ENCODE measurements around the gene NALCN. TPM values are rescaled to one million over a fixed set of nuclear protein-coding genes. Genes with fewer than 3 reads are reported as not detected.
"Not testable (repeated sequence)": the region's sequence is repeated elsewhere in the genome, so short reads cannot be mapped to it uniquely, and the experiment has no call there.

NALCN gene
- total and polyA plus RNA-seq, 5 experiments from 2014 or later, result not detected

DNA sequence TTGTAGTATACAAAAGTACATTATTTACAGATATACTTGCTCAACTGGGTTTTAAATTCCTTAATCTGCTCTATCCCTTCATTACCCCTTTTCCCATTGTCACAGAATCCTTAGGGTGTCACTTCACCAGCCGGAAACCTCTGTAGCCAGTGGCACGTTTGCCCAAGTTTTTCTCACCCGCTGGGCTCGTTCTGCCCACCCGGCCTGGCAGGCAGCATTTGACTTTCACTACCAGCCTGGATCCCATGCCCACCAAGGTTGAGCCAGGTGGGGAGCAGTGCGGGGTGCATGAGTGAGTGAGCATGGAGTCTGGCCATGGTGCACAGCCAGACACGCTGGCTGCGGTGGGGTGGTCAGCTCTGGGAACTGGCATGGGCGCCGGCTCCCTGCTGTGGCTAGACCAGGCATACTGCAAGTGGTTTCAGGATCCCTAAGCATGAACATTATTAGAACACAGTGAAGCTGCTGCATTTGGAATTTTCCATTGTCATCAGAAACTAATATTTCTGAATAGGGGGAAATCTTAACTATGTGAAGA, 98.3 kb downstream of the NALCN start:
- no peaks in the 10 kb centered on the region for H3K36me3 Mint-ChIP-seq
- POLR2A ChIA-PET, result no interaction called here
- DNase-seq (no peak), ATAC-seq (no peak)
- no peaks in the 10 kb centered on the region for H3K4me1 Mint-ChIP-seq
- peaks cover 0 to 11% (median 0%) of the 10 kb centered on the region in 5 donors for H3K27me3 Mint-ChIP-seq
- H3K4me3 Mint-ChIP-seq, result no peak overlapping the region
- peaks cover 0 to 3% (median 0%) of the 10 kb centered on the region in 9 donors for H3K9me3 Mint-ChIP-seq
- no peak overlapping the region for H3K27ac Mint-ChIP-seq

DNA sequence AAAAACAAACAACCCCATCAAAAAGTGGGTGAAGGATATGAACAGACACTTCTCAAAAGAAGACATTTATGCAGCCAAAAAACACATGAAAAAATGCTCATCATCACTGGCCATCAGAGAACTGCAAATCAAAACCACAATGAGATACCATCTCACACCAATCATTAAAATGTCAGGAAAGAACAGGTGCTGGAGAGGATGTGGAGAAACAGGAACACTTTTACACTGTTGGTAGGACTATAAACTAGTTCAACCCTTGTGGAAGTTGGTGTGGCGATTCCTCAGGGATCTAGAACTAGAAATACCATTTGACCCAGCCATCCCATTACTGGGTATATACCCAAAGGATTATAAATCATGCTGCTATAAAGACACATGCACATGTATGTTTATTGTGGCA, 102.8 kb downstream of the NALCN start:
- H3K4me1 Mint-ChIP-seq, DNase-seq, POLR2A ChIA-PET, H3K9me3 Mint-ChIP-seq, H3K36me3 Mint-ChIP-seq, ATAC-seq, H3K27ac Mint-ChIP-seq, H3K4me3 Mint-ChIP-seq: not testable (repeated sequence)
- H3K27me3 Mint-ChIP-seq, result peaks cover 0 to 15% (median 0%) of the 10 kb centered on the region in 5 donors

DNA sequence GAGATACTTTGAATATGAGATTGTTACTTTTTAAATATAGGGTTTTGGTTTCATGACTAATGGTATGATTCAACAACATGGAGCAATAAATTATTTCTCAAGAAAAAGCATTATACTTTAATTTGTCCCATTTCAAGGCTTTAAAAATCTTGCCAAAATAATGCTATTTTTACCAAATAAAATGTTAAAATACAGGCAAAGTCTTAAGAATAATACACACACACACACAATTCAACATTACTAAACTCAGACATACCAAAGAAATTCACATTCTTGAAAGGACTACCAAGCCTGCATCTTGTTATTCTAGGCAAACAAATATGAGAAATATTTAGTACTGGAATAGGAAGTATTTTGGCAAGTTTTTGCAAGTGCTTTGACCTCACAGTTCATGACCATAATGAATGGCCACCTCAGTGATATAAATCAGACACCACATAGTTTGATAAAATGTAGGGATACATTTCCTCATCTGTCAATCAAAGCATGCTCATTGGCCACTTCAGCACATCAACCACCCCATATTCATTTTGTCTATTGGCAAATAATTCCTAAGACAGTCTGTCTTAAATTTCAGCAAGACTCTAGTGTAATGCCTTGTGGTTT, 107.2 kb downstream of the NALCN start:
- no peak overlapping the region for H3K27ac Mint-ChIP-seq
- POLR2A ChIA-PET, result no interaction called here
- H3K4me3 Mint-ChIP-seq, result no peak overlapping the region
- H3K4me1 Mint-ChIP-seq, result no peaks in the 10 kb centered on the region
- peaks cover 0 to 6% (median 0%) of the 10 kb centered on the region in 9 donors for H3K9me3 Mint-ChIP-seq
- DNase-seq, result no peak
- no peaks in the 10 kb centered on the region for H3K36me3 Mint-ChIP-seq
- peaks cover 0 to 11% (median 1%) of the 10 kb centered on the region in 5 donors for H3K27me3 Mint-ChIP-seq
- ATAC-seq, result no peak

DNA sequence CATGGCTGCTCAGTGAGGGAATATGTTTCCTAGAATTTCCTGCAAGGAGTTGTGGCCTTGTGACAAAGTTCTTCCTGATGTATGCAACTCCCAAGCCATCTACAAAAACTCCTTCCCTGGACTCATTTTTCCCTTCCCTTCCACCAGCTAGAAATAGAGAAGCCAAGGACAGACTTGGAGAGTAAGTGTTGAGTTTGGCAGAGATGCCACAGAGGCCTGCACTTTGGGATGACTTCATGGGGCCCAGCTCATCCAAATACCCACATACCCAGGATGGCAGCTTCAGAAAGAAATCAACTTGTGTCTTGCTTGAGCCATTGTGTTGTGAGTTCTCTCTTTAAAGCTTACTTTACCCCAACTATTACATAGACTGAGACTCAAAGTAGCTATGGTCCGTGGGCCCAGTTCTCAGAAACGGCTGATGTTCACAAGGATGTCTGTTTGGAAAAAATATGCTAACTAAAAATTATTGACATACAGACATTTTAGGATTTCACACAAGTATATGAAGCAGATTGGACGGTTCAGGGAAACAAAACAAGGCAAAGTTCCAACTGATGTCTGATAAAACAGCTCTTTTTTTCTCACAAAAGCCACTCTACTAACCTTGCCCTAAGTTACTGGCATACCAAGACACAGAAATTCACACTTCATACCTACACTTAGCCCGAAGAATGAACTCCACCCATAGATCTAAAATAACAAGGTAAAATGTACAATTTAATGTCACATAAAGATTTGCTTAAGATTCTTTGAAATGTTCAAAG, 107.9 kb downstream of the NALCN start:
- Mint-ChIP-seq H3K4me3 (no peak overlapping the region), H3K36me3 (no peaks in the 10 kb centered on the region), H3K27ac (no peak overlapping the region), H3K4me1 (no peaks in the 10 kb centered on the region), H3K9me3 (peaks cover 0 to 6% (median 0%) of the 10 kb centered on the region in 9 donors), H3K27me3 (peaks cover 0 to 9% (median 1%) of the 10 kb centered on the region in 5 donors)
- POLR2A ChIA-PET, result no interaction called here
- ATAC-seq, result no peak
- DNase-seq, result no peak

DNA sequence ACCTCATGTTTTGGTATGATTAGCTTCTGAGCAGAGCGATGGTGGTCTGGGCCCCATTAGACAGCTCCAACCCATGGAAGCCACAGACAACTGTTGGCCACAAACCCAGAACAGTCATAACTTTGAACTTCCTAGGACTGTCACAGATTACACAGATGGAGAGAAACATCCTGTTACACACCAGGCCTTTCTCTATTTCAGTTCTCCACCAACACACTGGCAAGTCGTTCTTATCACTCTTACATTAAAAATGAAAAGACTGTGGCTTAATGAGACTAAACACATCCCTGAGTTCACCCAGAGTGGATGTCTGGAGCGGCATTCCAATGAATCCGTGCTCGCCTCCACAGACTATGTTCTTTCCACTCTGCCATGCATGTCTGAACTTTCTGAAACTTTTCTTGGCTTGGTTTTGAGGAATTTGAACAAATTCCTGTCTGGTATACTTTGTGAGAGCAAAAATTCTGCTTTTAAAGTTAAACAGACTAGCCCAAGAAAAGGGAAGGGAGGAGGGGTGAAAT, 109.1 kb downstream of the NALCN start:
- POLR2A ChIA-PET, result no interaction called here
- ATAC-seq, result no peak

DNA sequence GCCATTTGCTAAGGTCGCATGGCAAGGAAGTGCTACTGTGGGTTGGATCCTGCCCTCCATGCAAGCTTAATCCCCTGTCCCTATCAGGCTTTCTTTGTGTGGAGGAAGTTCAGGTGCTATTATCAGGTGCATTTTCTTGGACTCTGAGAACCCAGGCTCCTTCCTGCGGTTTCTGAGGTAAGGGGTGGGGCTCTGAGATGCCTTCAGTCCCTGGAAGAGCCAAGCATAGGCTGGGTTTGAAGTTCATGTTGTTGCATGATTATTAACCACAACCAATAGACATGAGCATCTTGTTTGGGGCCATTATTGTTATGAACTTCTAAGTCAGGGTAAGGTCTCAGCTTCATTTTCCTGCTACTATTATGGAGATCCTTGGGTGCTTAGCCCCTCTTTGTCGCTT, 109.5 kb downstream of the NALCN start:
- Mint-ChIP-seq H3K4me3 (no peak overlapping the region), H3K27ac (no peak overlapping the region), H3K4me1 (no peaks in the 10 kb centered on the region), H3K36me3 (no peaks in the 10 kb centered on the region), H3K27me3 (peaks cover 0 to 8% (median 1%) of the 10 kb centered on the region in 5 donors), H3K9me3 (peaks cover 0 to 6% (median 0%) of the 10 kb centered on the region in 9 donors)
- no peak for DNase-seq
- ATAC-seq, result no peak
- POLR2A ChIA-PET, result no interaction called here

More for the DNA sequence above, 109.1 kb downstream of the NALCN start:
- no peak for DNase-seq
- Mint-ChIP-seq H3K36me3 (no peaks in the 10 kb centered on the region), H3K9me3 (peaks cover 0 to 6% (median 0%) of the 10 kb centered on the region in 9 donors), H3K4me3 (no peak overlapping the region), H3K4me1 (no peaks in the 10 kb centered on the region), H3K27ac (no peak overlapping the region), H3K27me3 (peaks cover 0 to 8% (median 1%) of the 10 kb centered on the region in 5 donors)

DNA sequence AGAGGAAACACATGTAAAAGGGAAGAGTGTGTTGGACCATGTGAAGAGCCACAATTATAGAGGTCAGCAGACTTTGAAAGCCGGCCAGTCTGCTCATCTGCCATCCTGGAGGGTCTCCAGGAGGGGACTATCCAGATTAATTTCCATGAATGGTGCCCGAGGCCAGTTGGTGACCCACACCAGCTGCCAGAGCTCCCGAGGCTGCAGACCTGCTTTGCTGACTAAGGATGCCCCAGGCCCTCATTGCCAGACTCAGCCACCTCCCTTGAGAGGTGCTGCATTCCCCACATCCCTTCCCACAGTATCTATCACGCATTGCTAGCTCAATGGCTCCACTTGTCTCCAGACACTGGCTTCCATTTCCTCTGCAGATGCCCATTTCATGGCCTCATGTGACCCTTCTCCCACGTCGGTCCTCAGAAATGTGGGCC, 110.3 kb downstream of the NALCN start:
- ATAC-seq (no peak), DNase-seq (no peak)
- Mint-ChIP-seq H3K4me3 (no peak overlapping the region), H3K9me3 (peaks cover 0 to 6% (median 0%) of the 10 kb centered on the region in 9 donors), H3K36me3 (no peaks in the 10 kb centered on the region), H3K27ac (no peak overlapping the region), H3K4me1 (no peaks in the 10 kb centered on the region), H3K27me3 (peaks cover 0 to 8% (median 1%) of the 10 kb centered on the region in 5 donors)
- POLR2A ChIA-PET, result no interaction called here

DNA sequence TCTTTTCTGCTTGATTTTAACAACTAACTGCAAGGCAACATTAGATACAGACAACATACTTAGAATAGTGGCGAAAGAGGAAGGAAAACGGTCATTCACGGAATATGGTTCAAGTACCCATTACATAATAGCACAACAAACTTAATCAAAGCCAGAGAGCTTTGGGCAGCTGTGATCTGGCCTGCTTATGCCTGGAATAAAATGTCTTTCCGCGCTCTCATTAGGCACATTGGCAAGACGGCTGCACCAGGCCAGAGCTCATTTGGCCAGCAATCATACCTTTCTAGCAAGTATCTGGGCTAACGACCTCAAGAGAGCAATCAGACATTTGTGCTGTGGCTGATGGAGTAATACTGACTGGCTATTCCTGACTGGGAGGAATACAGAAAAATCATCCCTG, 112.8 kb downstream of the NALCN start:
- no peaks in the 10 kb centered on the region for H3K4me1 Mint-ChIP-seq
- no peak overlapping the region for H3K4me3 Mint-ChIP-seq
- POLR2A ChIA-PET, result no interaction called here
- ATAC-seq, result no peak
- H3K9me3 Mint-ChIP-seq, result peaks cover 0 to 2% (median 0%) of the 10 kb centered on the region in 9 donors
- no peaks in the 10 kb centered on the region for H3K36me3 Mint-ChIP-seq
- H3K27ac Mint-ChIP-seq, result no peak overlapping the region
- DNase-seq, result no peak
- H3K27me3 Mint-ChIP-seq, result peaks cover 0 to 3% (median 1%) of the 10 kb centered on the region in 5 donors

DNA sequence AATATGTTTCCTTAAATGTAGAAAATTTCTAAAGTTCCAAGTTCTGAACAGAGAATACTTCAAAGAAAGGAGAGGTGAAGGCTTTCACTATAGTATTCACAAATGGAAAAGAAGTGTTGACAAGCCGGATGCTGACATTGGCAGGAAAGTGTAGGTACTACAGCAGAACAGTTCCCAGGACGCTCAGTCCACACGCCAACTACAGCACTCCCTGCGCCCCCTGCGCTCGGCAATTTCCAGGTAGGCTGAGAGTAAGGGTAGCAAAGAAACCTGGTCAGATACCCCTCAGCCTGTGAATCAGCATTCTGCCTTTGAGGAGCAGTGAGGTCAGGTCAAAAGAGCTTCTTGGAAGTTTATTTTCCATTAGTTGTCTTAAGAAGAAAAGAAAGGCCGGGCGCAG, 115.3 kb downstream of the NALCN start:
- H3K4me3 Mint-ChIP-seq, result no peak overlapping the region
- H3K27me3 Mint-ChIP-seq, result peaks cover 0 to 1% (median 0%) of the 10 kb centered on the region in 5 donors
- H3K9me3 Mint-ChIP-seq, result peaks cover 0 to 6% (median under 1%) of the 10 kb centered on the region in 9 donors
- H3K27ac Mint-ChIP-seq, result no peak overlapping the region
- no peaks in the 10 kb centered on the region for H3K36me3 Mint-ChIP-seq
- POLR2A ChIA-PET, result no interaction called here
- ATAC-seq (no peak), DNase-seq (no peak)
- H3K4me1 Mint-ChIP-seq, result peaks cover 0 to under 1% (median 0%) of the 10 kb centered on the region in 4 donors

DNA sequence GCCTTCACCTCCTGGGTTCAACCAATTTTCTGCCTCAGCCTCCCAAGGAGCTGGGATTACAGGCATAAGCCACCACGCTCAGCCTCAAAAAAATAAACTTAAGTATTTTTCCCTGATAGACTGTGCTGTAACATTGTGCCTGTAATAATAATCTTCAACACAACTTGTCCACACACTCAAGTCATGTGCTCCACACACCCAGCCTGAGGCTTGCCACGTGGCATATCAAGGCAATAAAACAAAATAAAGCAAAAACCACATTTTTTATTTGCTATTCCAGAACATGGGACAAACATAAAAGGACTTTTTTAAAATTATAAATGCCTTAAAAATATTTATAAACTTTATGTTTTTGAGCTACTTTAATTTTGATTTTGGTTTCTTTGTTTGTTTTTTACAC, 115.8 kb downstream of the NALCN start:
- Mint-ChIP-seq H3K4me3 (no peak overlapping the region), H3K36me3 (peaks cover 0 to 4% (median 0%) of the 10 kb centered on the region in 3 donors)
- DNase-seq, result no peak

DNA sequence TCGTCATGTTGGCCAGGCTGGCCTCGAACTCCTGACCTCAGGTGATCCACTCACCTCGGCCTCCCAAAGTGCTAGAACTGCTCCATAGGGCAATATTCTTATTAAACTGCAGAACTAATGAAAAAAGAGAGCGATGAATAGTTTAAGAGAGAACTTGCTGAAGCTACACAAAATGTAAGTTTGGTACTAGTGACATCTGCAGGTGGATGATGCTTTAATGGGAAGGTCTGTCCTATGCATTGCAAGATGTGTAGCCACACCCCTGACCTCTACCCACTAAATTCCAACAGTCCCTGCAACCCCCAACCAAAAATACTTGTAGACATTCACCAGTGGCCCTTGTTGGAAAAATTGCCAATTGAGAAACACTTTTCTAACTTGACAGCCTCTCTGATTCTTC, 117.8 kb downstream of the NALCN start:
- peaks cover 0 to 8% (median 0%) of the 10 kb centered on the region in 3 donors for H3K36me3 Mint-ChIP-seq
- H3K4me3 Mint-ChIP-seq, result no peak overlapping the region

More for the DNA sequence above, 115.8 kb downstream of the NALCN start:
- ATAC-seq, result no peak
- POLR2A ChIA-PET, result no interaction called here
- H3K27me3 Mint-ChIP-seq, result peaks cover 0 to 1% (median 0%) of the 10 kb centered on the region in 5 donors
- H3K27ac Mint-ChIP-seq, result no peak overlapping the region
- H3K4me1 Mint-ChIP-seq, result peaks cover 0 to 2% (median 0%) of the 10 kb centered on the region in 4 donors
- H3K9me3 Mint-ChIP-seq, result peaks cover 0 to 9% (median 5%) of the 10 kb centered on the region in 9 donors

DNA sequence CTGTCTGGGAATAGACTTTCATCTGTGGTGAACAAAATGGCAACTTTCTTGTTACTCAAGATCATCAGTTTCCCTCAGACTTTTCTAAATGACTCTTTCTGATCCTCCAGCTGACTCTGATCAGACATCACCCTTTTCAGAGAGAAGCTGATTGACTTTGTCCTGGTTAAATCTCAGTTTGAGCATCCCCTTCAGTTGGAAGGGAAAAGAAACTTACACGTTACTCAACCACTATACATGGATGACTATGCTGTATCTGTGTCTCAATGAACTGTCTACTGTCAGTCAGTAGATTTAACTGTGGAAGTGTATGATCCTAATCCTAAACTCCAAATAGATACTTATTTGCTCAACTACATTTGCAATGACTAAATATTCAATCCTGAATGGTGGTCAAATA, 118.5 kb downstream of the NALCN start:
- Mint-ChIP-seq H3K36me3 (peaks cover 0 to 8% (median 0%) of the 10 kb centered on the region in 3 donors), H3K27me3 (no peaks in the 10 kb centered on the region), H3K27ac (no peak overlapping the region), H3K4me3 (no peak overlapping the region), H3K9me3 (peaks cover 0 to 22% (median 9%) of the 10 kb centered on the region in 9 donors), H3K4me1 (peaks cover 0 to 2% (median 0%) of the 10 kb centered on the region in 4 donors)
- DNase-seq (no peak), ATAC-seq (no peak)
- POLR2A ChIA-PET, result interaction anchor here (0.7 kb wide), 1 partner anchor 12 kb away, joined by 3 read pairs; no protein-coding TSS in a partner anchor

More for the DNA sequence above, 117.8 kb downstream of the NALCN start:
- Mint-ChIP-seq H3K4me1 (peaks cover 0 to 2% (median 0%) of the 10 kb centered on the region in 4 donors), H3K27ac (no peak overlapping the region), H3K9me3 (peaks cover 0 to 22% (median 8%) of the 10 kb centered on the region in 9 donors), H3K27me3 (no peaks in the 10 kb centered on the region)
- ATAC-seq (no peak), DNase-seq (no peak)
- POLR2A ChIA-PET, result no interaction called here

DNA sequence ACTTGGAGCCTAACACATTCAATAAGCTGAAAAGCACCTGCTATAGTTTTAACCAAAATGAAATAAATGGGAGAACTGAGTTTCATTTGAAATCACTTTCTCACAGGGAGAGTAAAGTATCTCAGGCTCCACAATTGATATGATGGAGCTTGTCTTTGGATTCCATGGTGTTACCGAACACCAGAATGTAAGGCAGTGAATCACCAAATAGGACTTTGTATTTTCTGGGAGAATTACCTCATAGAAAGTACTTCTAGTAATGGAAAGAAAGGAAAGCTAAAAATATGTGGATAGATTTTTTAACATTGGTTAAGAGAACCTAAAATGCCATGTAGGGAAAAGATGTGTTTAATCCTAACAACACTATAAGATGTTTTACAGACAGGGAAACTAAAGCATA, 123.6 kb downstream of the NALCN start:
- H3K9me3 Mint-ChIP-seq, result peaks cover 0 to 22% (median 9%) of the 10 kb centered on the region in 9 donors
- no peak overlapping the region for H3K4me3 Mint-ChIP-seq
- peaks cover 0 to 8% (median 0%) of the 10 kb centered on the region in 3 donors for H3K36me3 Mint-ChIP-seq
- ATAC-seq (no peak), DNase-seq (no peak)
- peaks cover 0 to 5% (median 2%) of the 10 kb centered on the region in 5 donors for H3K27me3 Mint-ChIP-seq
- POLR2A ChIA-PET, result no interaction called here
- no peak overlapping the region for H3K27ac Mint-ChIP-seq
- peaks cover 0 to 2% (median 0%) of the 10 kb centered on the region in 4 donors for H3K4me1 Mint-ChIP-seq

Measured in naive thymus-derived CD8-positive, alpha-beta T cell (primary cell).